GM21619 (cell line): ENCODE results near the gene HES6.

Source experiments
- ATAC-seq: cut with Tn5 transposase; IDR thresholded peaks from one replicate; pipeline ENCODE4 v1.9.1; 2021; ENCODE audit not compliant: unreplicated experiment

HES6 gene

GRCh38 chr2:238239863-238240756 lies at the start of gene HES6:
Gene HES6 (minus strand): TSS chr2:238240038. CDS start chr2:238239905, 133 bp downstream.
- ATAC-seq, result peak; percentile 90

GRCh38 chr2:238289574-238289973 lies 49.7 kb upstream of the HES6 start:
- ATAC-seq, result no peak

- ATAC-seq, result peak; percentile 89
These were observed 49.1 kb upstream of the HES6 start for GRCh38 chr2:238288650-238289573.

GRCh38 chr2:238287737-238288649 lies 48.2 kb upstream of the HES6 start, which contains the start of gene PER2:
Gene PER2 (minus strand): TSS chr2:238288610. CDS start chr2:238277936, 10,674 bp downstream.
- peak; percentile 35 for ATAC-seq

- ATAC-seq, result no peak
These were observed 47.3 kb upstream of the HES6 start for GRCh38 chr2:238286987-238287736.

GRCh38 chr2:238286551-238286950 lies 46.7 kb upstream of the HES6 start:
- ATAC-seq, result no peak

GRCh38 chr2:238286095-238286494 lies 46.3 kb upstream of the HES6 start:
- no peak for ATAC-seq

GRCh38 chr2:238285653-238286082 lies 45.8 kb upstream of the HES6 start:
- no peak for ATAC-seq

GRCh38 chr2:238284802-238285515 lies 45.1 kb upstream of the HES6 start:
- ATAC-seq, result no peak

- ATAC-seq, result no peak
These were observed 43.3 kb upstream of the HES6 start for GRCh38 chr2:238282861-238283738.

GRCh38 chr2:238281826-238282480 lies 42.1 kb upstream of the HES6 start:
- ATAC-seq, result no peak

GRCh38 chr2:238280083-238280825 lies 40.4 kb upstream of the HES6 start:
- no peak for ATAC-seq

GRCh38 chr2:238279324-238279682 lies 39.5 kb upstream of the HES6 start:
- no peak for ATAC-seq

- no peak for ATAC-seq
These were observed 38.9 kb upstream of the HES6 start for GRCh38 chr2:238278626-238279323.

- ATAC-seq, result no peak
These were observed 37.9 kb upstream of the HES6 start for GRCh38 chr2:238277695-238278094.

GRCh38 chr2:238274152-238274865 lies 34.5 kb upstream of the HES6 start:
- ATAC-seq, result no peak
